Common myeloid progenitor, CD34-positive (primary cell): ENCODE data around the gene DAGLA.

Experiments used
- CTCF ChIA-PET: fragments of 350-600 bp; sonication (Branson Sonifier 250); formaldehyde crosslinking; loops from one replicate; lab custom pipeline; 2021; ENCODE audit warnings: antibody characterized with exemption; lab: Charles Lee
- POLR2A ChIA-PET: fragments of 350-600 bp; sonication (Branson Sonifier 250); formaldehyde crosslinking; loops from one replicate; lab custom pipeline; 2021; ENCODE audit warnings: antibody characterized with exemption; lab: Charles Lee
- DNase-seq, 3 donors: peaks; one replicate each; pipeline versions ENCODE4 v3.0.0 to v3.0.0-alpha.2; 2013
- H3K27ac ChIP-seq, 2 experiments: 1 replicate in 1 of 2; 2 replicates in 1 of 2; pipeline ENCODE4 v1.7.0; 2013; ENCODE audit warnings: inconsistent platforms in 2 of 2, low read length in 2 of 2, mild to moderate bottlenecking in 2 of 2, low read depth in 1 of 2, moderate library complexity in 1 of 2; ENCODE audit not compliant: severe bottlenecking in 2 of 2, insufficient read depth in 1 of 2, poor library complexity in 1 of 2
- H3K27me3 ChIP-seq, 5 experiments: replicated peaks in 2 of 5; 1 replicate in 3 of 5; 2 replicates in 2 of 5; pipeline versions ENCODE4 v1.6.1 to v1.7.0; 2013; ENCODE audit warnings: low read length in 4 of 5, mild to moderate bottlenecking in 2 of 5, moderate library complexity in 2 of 5, inconsistent platforms in 1 of 5; ENCODE audit not compliant: insufficient read depth in 5 of 5, control insufficient read depth in 4 of 5
- H3K36me3 ChIP-seq, 4 experiments: 1 replicate in 2 of 4; 2 replicates in 2 of 4; pipeline versions ENCODE4 v1.6.1 to v1.7.0; 2013; ENCODE audit warnings: low read length in 3 of 4, control low read depth in 1 of 4, mild to moderate bottlenecking in 1 of 4; ENCODE audit not compliant: control insufficient read depth in 4 of 4, insufficient read depth in 4 of 4
- H3K4me1 ChIP-seq, 4 experiments: 1 replicate in 3 of 4; 2 replicates in 1 of 4; pipeline versions ENCODE4 v1.6.1 to v1.7.1; 2013; ENCODE audit warnings: low read length in 3 of 4, mild to moderate bottlenecking in 3 of 4, control low read depth in 1 of 4, inconsistent platforms in 1 of 4, moderate library complexity in 1 of 4; ENCODE audit not compliant: control insufficient read depth in 4 of 4, insufficient read depth in 4 of 4; ENCODE audit errors: control extremely low read depth in 1 of 4
- H3K4me3 ChIP-seq, 7 experiments: 1 replicate in 4 of 7; 2 replicates in 3 of 7; pipeline versions ENCODE4 v1.5.1 to v1.7.0; 2013; ENCODE audit warnings: mild to moderate bottlenecking in 7 of 7, low read length in 6 of 7, moderate library complexity in 6 of 7, inconsistent platforms in 2 of 7, low read depth in 2 of 7, control low read depth in 1 of 7; ENCODE audit not compliant: insufficient read depth in 4 of 7, control insufficient read depth in 1 of 7; ENCODE audit errors: extremely low read depth in 1 of 7
- H3K9me3 ChIP-seq, 5 experiments: 1 replicate in 4 of 5; 2 replicates in 1 of 5; pipeline versions ENCODE4 v1.6.1 to v1.7.1; 2013; ENCODE audit warnings: low read length in 4 of 5, mild to moderate bottlenecking in 2 of 5, inconsistent platforms in 1 of 5, low read depth in 1 of 5, moderate library complexity in 1 of 5; ENCODE audit not compliant: control insufficient read depth in 4 of 5, insufficient read depth in 2 of 5; ENCODE audit errors: control extremely low read depth in 1 of 5
- WGBS: methylation state at CpG from one replicate; pipeline ENCODE4 v1.1.5; 2013; ENCODE audit not compliant: insufficient coverage; 5-methylcytosine and 5-hydroxymethylcytosine counted together

The DAGLA gene

GRCh38 chr11:61689164-61689496 is 8.9 kb downstream of the DAGLA start:
- POLR2A ChIA-PET = no interaction called here
- Histone ChIP-seq H3K4me3 (no peak overlapping the region), H3K4me1 (peaks cover 0 to 28% (median 14%) of the 10 kb centered on the region in 4 experiments), H3K27ac (no peak overlapping the region), H3K9me3 (no peaks in the 10 kb centered on the region), H3K27me3 (peaks cover 0 to 33% (median 28%) of the 10 kb centered on the region in 5 experiments), H3K36me3 (no peaks in the 10 kb centered on the region)
- DNase-seq = no peak
- WGBS = 98% methylated on average over 3 of the region's 3 CpGs
- CTCF ChIA-PET = interaction anchor here (0.6 to 3.1 kb wide), 8 partner anchors 9 to 116 kb away, joined by 3 to 9 read pairs (median 3); no protein-coding TSS in a partner anchor

- ChIA-PET CTCF (interaction anchor here (0.8 to 2.1 kb wide), 6 partner anchors 9 to 62 kb away, joined by 3 to 5 read pairs (median 4); partner anchors contain the start of gene MYRF), POLR2A (no interaction called here)
- Histone ChIP-seq H3K27me3 (peaks cover 0 to 16% (median 15%) of the 10 kb centered on the region in 5 experiments), H3K36me3 (no peaks in the 10 kb centered on the region), H3K4me3 (no peak overlapping the region), H3K9me3 (no peaks in the 10 kb centered on the region), H3K27ac (no peak overlapping the region), H3K4me1 (peaks cover 0 to 25% (median 12%) of the 10 kb centered on the region in 4 experiments)
- no peak for DNase-seq
- 89% methylated on average over 16 of the region's 17 CpGs for WGBS
These were observed 10.7 kb downstream of the DAGLA start for GRCh38 chr11:61690706-61691379.

- Histone ChIP-seq H3K36me3 (no peaks in the 10 kb centered on the region), H3K27ac (no peak overlapping the region), H3K27me3 (peaks cover 0 to 9% (median 8%) of the 10 kb centered on the region in 5 experiments), H3K4me3 (no peak overlapping the region), H3K4me1 (peaks cover 0 to 27% (median 15%) of the 10 kb centered on the region in 4 experiments), H3K9me3 (no peaks in the 10 kb centered on the region)
- ChIA-PET POLR2A (no interaction called here), CTCF (interaction anchor here (0.8 to 2.1 kb wide), 5 partner anchors 10 to 61 kb away, joined by 3 to 5 read pairs (median 4); partner anchors contain the start of gene MYRF)
- DNase-seq = no peak
- 92% methylated on average over 7 of the region's 12 CpGs for WGBS
These were observed 11.4 kb downstream of the DAGLA start for GRCh38 chr11:61691380-61692156.

- CTCF ChIA-PET = interaction anchor here (1.8 to 2.9 kb wide), 2 partner anchors 11 to 40 kb away, joined by 9 to 20 read pairs; no protein-coding TSS in a partner anchor
- Histone ChIP-seq H3K36me3 (no peaks in the 10 kb centered on the region), H3K9me3 (no peaks in the 10 kb centered on the region), H3K27ac (no peak overlapping the region), H3K4me1 (peaks cover 7 to 52% (median 40%) of the 10 kb centered on the region in 4 experiments), H3K4me3 (no peak overlapping the region), H3K27me3 (peaks cover 0 to 3% (median 0%) of the 10 kb centered on the region in 5 experiments)
- no peak for DNase-seq
- POLR2A ChIA-PET = interaction anchor here (1.8 kb wide), 1 partner anchor 11 kb away, joined by 4 read pairs; no protein-coding TSS in a partner anchor
- 97% methylated on average over 9 of the region's 11 CpGs for WGBS
These were observed 13.9 kb downstream of the DAGLA start for GRCh38 chr11:61693922-61694601.

DNA sequence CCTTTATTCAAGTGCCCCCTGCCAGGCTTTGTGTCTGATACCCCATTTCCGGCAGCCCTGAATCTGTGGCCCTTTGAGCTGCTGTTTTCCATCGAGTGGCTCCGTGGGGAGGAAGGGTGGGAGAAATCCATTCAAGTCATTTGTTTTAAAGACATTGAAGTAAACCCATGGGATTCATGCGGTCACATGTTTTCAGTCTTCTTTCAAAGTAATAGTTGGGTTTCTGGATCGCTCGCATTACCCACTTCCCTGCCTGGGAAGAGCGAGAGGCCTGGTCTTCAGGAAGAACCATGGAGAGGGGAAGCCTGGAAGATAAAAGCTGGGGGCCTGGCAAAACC is 14.4 kb downstream of the DAGLA start:
- 100% methylated on average over 5 of the region's 7 CpGs for WGBS
- no peaks in the 10 kb centered on the region for H3K9me3 ChIP-seq
- CTCF ChIA-PET = interaction anchor here (1.4 to 2.9 kb wide), 3 partner anchors 12 to 39 kb away, joined by 3 to 20 read pairs (median 9); no protein-coding TSS in a partner anchor
- H3K36me3 ChIP-seq = no peaks in the 10 kb centered on the region
- no peak overlapping the region for H3K4me3 ChIP-seq
- H3K27ac ChIP-seq = no peak overlapping the region
- peaks cover 0 to 3% (median 0%) of the 10 kb centered on the region in 5 experiments for H3K27me3 ChIP-seq
- POLR2A ChIA-PET = interaction anchor here (0.5 to 1.8 kb wide), 2 partner anchors 11 to 259 kb away, joined by 3 to 4 read pairs; no protein-coding TSS in a partner anchor
- H3K4me1 ChIP-seq = peaks cover 7 to 57% (median 43%) of the 10 kb centered on the region in 4 experiments
- no peak for DNase-seq

GRCh38 chr11:61694946-61695706 is 14.9 kb downstream of the DAGLA start:
- Histone ChIP-seq H3K27ac (peak overlapping the region in 1 of 2 experiments; percentile 33), H3K36me3 (no peaks in the 10 kb centered on the region), H3K4me3 (peak overlapping the region in 3 of 7 experiments; percentile 38 to 53 (median 46)), H3K9me3 (no peaks in the 10 kb centered on the region), H3K27me3 (peaks cover 0 to 3% (median 0%) of the 10 kb centered on the region in 5 experiments), H3K4me1 (peaks cover 7 to 63% (median 46%) of the 10 kb centered on the region in 4 experiments)
- no peak for DNase-seq
- ChIA-PET POLR2A (interaction anchor here (0.5 to 1.8 kb wide), 2 partner anchors 12 to 260 kb away, joined by 3 to 4 read pairs; no protein-coding TSS in a partner anchor), CTCF (interaction anchor here (1.0 to 2.9 kb wide), 4 partner anchors 12 to 39 kb away, joined by 3 to 20 read pairs (median 6); no protein-coding TSS in a partner anchor)
- 86% methylated on average over 13 of the region's 15 CpGs for WGBS
